K562 (cell line): ENCODE measurements around the gene PPP3R2. TPM values are rescaled to one million over a fixed set of nuclear protein-coding genes. Genes with fewer than 3 reads are reported as not detected.

Experiments
- ATAC-seq: fragments of 200-7000 bp; cut with Tn5 transposase; 3 replicates; pipeline ENCODE4 v1.9.1; 2020; ENCODE audit warnings: moderate library complexity
- BruUV-seq: library from RNA; stranded (reverse); fragments of 400-500 nt; replicated peaks from 2 replicates; lab custom pipeline; 2021; lab: Mats Ljungman, UMichigan
- CTCF ChIA-PET: fragments of 300-600 bp; formaldehyde crosslinking; extraction: SDS; loops from one replicate; lab custom pipeline; 2021; ENCODE audit warnings: low intra/inter-chr PET ratio; lab: Yijun Ruan, JAX
- POLR2A ChIA-PET: fragments of 300-600, 350-650 bp; sonication (Branson Sonifier 250); formaldehyde crosslinking; extraction: SDS; loops from one replicate; lab custom pipeline; 2021; ENCODE audit warnings: antibody characterized with exemption, inconsistent platforms; lab: Yijun Ruan, JAX
- DNase-seq, 4 experiments: peaks; one replicate each; pipeline versions ENCODE4 v3.0.0 to v3.0.0-alpha.2; 2011 to 2018; ENCODE audit warnings: low spot score in 3 of 4, mixed read lengths in 3 of 4; ENCODE audit errors: extremely low read depth in 1 of 4
- FAIRE-seq: peaks from 2 replicates; lab custom pipeline; 2011; peaks lifted over from hg19 to GRCh38; lab: Jason Lieb, UNC
- H2AFZ ChIP-seq: 2 replicates; pipeline ENCODE4 v1.6.0; 2011; ENCODE audit warnings: low read depth, low read length, control low read depth, inconsistent platforms
- H3K27ac ChIP-seq: fragments of 200-600 bp; 3 replicates; pipeline ENCODE4 v1.8.0; 2011; ENCODE audit warnings: low read depth, mild to moderate bottlenecking, control low read depth, inconsistent platforms, low read length, moderate library complexity, mixed read lengths; ENCODE audit errors: extremely low read depth
- H3K27me3 ChIP-seq, 2 experiments: fragments of 300-600 bp in 1 of 2; 2 replicates in 1 of 2; 3 replicates in 1 of 2; pipeline versions ENCODE4 v1.6.0 to v1.8.0; 2011; ENCODE audit warnings: inconsistent platforms in 2 of 2, low read length in 2 of 2, mild to moderate bottlenecking in 1 of 2, mixed read lengths in 1 of 2, moderate library complexity in 1 of 2; ENCODE audit not compliant: control insufficient read depth in 2 of 2, insufficient read depth in 2 of 2
- H3K36me3 ChIP-seq: fragments of 300-600 bp; 3 replicates; pipeline ENCODE4 v1.8.0; 2011; ENCODE audit warnings: mild to moderate bottlenecking, low read length, inconsistent platforms; ENCODE audit not compliant: control insufficient read depth, insufficient read depth
- H3K4me1 ChIP-seq, 2 experiments: fragments of 200-600 bp in 1 of 2; replicated peaks in 1 of 2; 2 replicates in 1 of 2; 3 replicates in 1 of 2; pipeline versions ENCODE4 v1.5.1 to v1.8.0; 2011; ENCODE audit warnings: inconsistent platforms in 2 of 2, low read length in 2 of 2, mild to moderate bottlenecking in 1 of 2, mixed read lengths in 1 of 2, moderate library complexity in 1 of 2; ENCODE audit not compliant: control insufficient read depth in 2 of 2, insufficient read depth in 2 of 2
- H3K4me2 ChIP-seq: 2 replicates; pipeline ENCODE4 v1.6.1; 2011; ENCODE audit warnings: low read length, control low read depth, inconsistent platforms, mixed read lengths; ENCODE audit not compliant: insufficient read depth
- H3K4me3 ChIP-seq: fragments of 200-600 bp; sonication (generic), shearing (Covaris generic); 2 replicates; pipeline ENCODE4 v1.5.1; 2016; ENCODE audit warnings: control low read depth, inconsistent platforms
- H3K79me2 ChIP-seq: fragments of 200-600 bp; 3 replicates; pipeline ENCODE4 v1.8.0; 2011; ENCODE audit warnings: low read length, inconsistent platforms; ENCODE audit not compliant: control insufficient read depth, insufficient read depth
- H3K9ac ChIP-seq, 2 experiments: 2 replicates each; pipeline versions ENCODE4 v1.6.0 to v1.6.1; 2011; ENCODE audit warnings: low read depth in 2 of 2, low read length in 2 of 2, control low read depth in 1 of 2, inconsistent platforms in 1 of 2, mild to moderate bottlenecking in 1 of 2, mixed read lengths in 1 of 2; ENCODE audit not compliant: insufficient read depth in 1 of 2
- H3K9me1 ChIP-seq: one replicate; pipeline ENCODE4 v1.6.0; 2011; ENCODE audit warnings: inconsistent platforms, mild to moderate bottlenecking, low read length, moderate library complexity; ENCODE audit not compliant: control insufficient read depth, insufficient read depth
- H3K9me3 ChIP-seq: replicated peaks from 2 replicates; pipeline ENCODE4 v1.5.1; 2011; ENCODE audit warnings: low read depth, low read length, inconsistent platforms; ENCODE audit not compliant: control insufficient read depth, insufficient read depth
- H4K20me1 ChIP-seq: replicated peaks from 2 replicates; pipeline ENCODE4 v1.6.1; 2011; ENCODE audit warnings: low read length, inconsistent platforms, mixed read lengths; ENCODE audit not compliant: control insufficient read depth, insufficient read depth
- GABPB1 ChIP-seq: sonication (generic); formaldehyde crosslinking; IDR thresholded peaks from 2 replicates; pipeline ENCODE4 v1.8.0; 2022; ENCODE audit warnings: mild to moderate bottlenecking, missing genetic modification reagents
- HDGF ChIP-seq: fragments of 450-650 bp; IDR thresholded peaks from 2 replicates; pipeline ENCODE4 v1.6.1; 2016
- IRF9 ChIP-seq: fragments of 450-650 bp; IDR thresholded peaks from 2 replicates; pipeline ENCODE4 v1.6.1; 2016; ENCODE audit warnings: missing biosample characterization, missing genetic modification characterization
- LARP7 ChIP-seq: fragments of 450-650 bp; IDR thresholded peaks from 2 replicates; pipeline ENCODE4 v1.6.1; 2016
- MEF2D ChIP-seq: conservative IDR thresholded peaks from 2 replicates; pipeline ENCODE4 v1.6.1; 2016; ENCODE audit warnings: low read depth, missing genetic modification characterization, missing compliant biosample characterization
- PHF8 ChIP-seq: fragments of 200-600 bp; sonication (generic); IDR thresholded peaks from 2 replicates; pipeline ENCODE4 v1.6.1; 2012; ENCODE audit warnings: mixed run types, mild to moderate bottlenecking, inconsistent platforms, low read length, moderate library complexity, borderline replicate concordance
- SETDB1 ChIP-seq: IDR thresholded peaks from one replicate; pipeline ENCODE4 v1.6.1; 2012; ENCODE audit warnings: low read length, control low read depth, inconsistent platforms
- ZBTB7A ChIP-seq: IDR thresholded peaks from 2 replicates; pipeline ENCODE4 v1.6.1; 2011; ENCODE audit warnings: low read depth, mild to moderate bottlenecking, low read length, moderate library complexity, borderline replicate concordance; ENCODE audit not compliant: control insufficient read depth
- WGBS: fragments of 100-300 bp; shearing (Covaris generic); methylation state at CpG from one replicate; pipeline ENCODE4 v1.1.6; 2016; ENCODE audit warnings: low coverage, mixed read lengths; ENCODE audit not compliant: insufficient coverage; ENCODE audit errors: missing lambda C conversion rate; 5-methylcytosine and 5-hydroxymethylcytosine counted together
- in situ Hi-C: fragments of 300-500 bp; cut with MboI; formaldehyde crosslinking; loops from 4 replicates; pipeline ENCODE4 v1.15.0; 2018; ENCODE audit warnings: inconsistent platforms, mixed read lengths
- intact Hi-C: fragments of 100-400 bp; cut with micrococcal nuclease; formaldehyde crosslinking; loops from 2 replicates; pipeline ENCODE4 v1.14.2; 2022
- polyA plus RNA-seq, 8 experiments: library from polyadenylated mRNA; depleted of rRNA in 4 of 8; stranded (reverse) in 5 of 8; unstranded in 3 of 8; fragments of >200 nt; fragmentation: Nextera tagmentation in 2 of 8; fragmentation: Illumina TruSeq in 1 of 8; extraction: Ambion mirVana in 2 of 8; extraction: Trizol in 1 of 8; gene quantifications; 2 replicates each; pipeline versions ENCODE4 v1.2.1 to v1.2.3, GENCODE V29; 2011 to 2014; ENCODE audit warnings: inconsistent platforms in 1 of 8, missing spikeins in 1 of 8
- total RNA-seq, 7 experiments: library from RNA; depleted of rRNA in 6 of 7; stranded (reverse); fragments of >200 nt in 6 of 7; fragmentation: Illumina TruSeq in 2 of 7; extraction: Trizol in 2 of 7; gene quantifications; 2 replicates each; pipeline versions ENCODE4 v1.2.1 to v1.2.3, GENCODE V29; 2011 to 2021; ENCODE audit warnings: low replicate concordance in 1 of 7
- TF ChIP-seq, protein P1 (sequence below): sonication (generic); formaldehyde crosslinking; IDR thresholded peaks from 2 replicates; pipeline ENCODE4 v1.8.0; 2022; ENCODE audit warnings: mild to moderate bottlenecking, missing genetic modification reagents

PPP3R2 gene
- total and polyA plus RNA-seq, 9 of the 15 experiments (the other 6 are each of a cell fraction or from before 2014, with no cell fraction given): not detected

- Histone ChIP-seq H2AFZ (no peak overlapping the region), H3K79me2 (no peaks in the 10 kb centered on the region), H3K27me3 (no peaks in the 10 kb centered on the region; a peak in 1 of 5 replicates)
- BruUV-seq: no TSS peak
- TF ChIP-seq MEF2D (tag) (no peak), ZBTB7A (no peak), PHF8 (no peak), LARP7 (no peak), HDGF (no peak), SETDB1 (no peak), GABPB1 (no peak), IRF9 (tag) (no peak)
- TF ChIP-seq, protein P1, sequence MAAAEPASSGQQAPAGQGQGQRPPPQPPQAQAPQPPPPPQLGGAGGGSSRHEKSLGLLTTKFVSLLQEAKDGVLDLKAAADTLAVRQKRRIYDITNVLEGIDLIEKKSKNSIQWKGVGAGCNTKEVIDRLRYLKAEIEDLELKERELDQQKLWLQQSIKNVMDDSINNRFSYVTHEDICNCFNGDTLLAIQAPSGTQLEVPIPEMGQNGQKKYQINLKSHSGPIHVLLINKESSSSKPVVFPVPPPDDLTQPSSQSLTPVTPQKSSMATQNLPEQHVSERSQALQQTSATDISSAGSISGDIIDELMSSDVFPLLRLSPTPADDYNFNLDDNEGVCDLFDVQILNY (CRISPR knock-in tag): no peak
- TF ChIP-seq, all 486 proteins: peak for 0
- Histone ChIP-seq H3K9me1 (no peaks in the 10 kb centered on the region), H4K20me1 (no peaks in the 10 kb centered on the region), H3K4me3 (no peak overlapping the region), H3K27ac (no peak overlapping the region), H3K9me3 (no peaks in the 10 kb centered on the region), H3K36me3 (no peaks in the 10 kb centered on the region), H3K4me1 (no peaks in the 10 kb centered on the region; a peak in 1 of 5 replicates), H3K4me2 (no peak overlapping the region), H3K9ac (no peak overlapping the region)
- ATAC-seq (no peak), FAIRE-seq (no peak), DNase-seq (no peak)
- CTCF ChIA-PET: no interaction called here
- POLR2A ChIA-PET: no interaction called here
- in situ Hi-C loops: no loop called here
- 5% methylated on average over 3 of the region's 3 CpGs for WGBS
- intact Hi-C loops: no loop called here
Observed at GRCh38 chr9:101585740-101586139, 9.0 kb downstream of the PPP3R2 start.
